ENCODE data around the gene PIP5K1C.
A peak's percentile ranks its signal among the peaks of the same experiment; 100 is the strongest.
"Not testable (repeated sequence)": the region's sequence is repeated elsewhere in the genome, so short reads cannot be mapped to it uniquely, and the experiment has no call there.

The PIP5K1C gene

DNA sequence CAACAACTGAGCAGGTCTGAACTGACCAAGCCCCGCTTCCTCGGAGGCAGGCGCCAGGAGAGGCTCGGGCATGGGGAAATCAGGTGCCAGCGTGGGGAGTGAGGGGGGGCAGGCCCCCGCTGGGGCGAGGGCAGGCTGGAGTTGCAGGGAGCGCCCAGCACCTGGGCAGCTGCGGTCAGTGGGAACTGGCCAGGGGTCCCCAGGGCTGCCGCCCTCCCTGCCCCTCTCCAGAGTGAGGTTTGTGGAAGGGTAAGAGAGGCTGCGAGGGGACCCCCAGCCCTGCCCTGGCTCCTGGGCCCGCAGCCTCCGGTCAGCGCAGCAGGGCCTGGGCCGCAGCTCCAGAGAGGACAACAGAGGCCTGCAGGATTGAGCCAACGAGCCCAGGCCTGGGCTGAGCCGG, 32.5 kb downstream of the PIP5K1C start:
- no peaks in the 10 kb centered on the region for H3K27me3 ChIP-seq (replicated peaks; ENCODE audit: control insufficient read depth, insufficient read depth, low read length, poor library complexity, severe bottlenecking)
- H3K9me3 ChIP-seq (ENCODE audit: control insufficient read depth, low read length) = no peaks in the 10 kb centered on the region
- no peak overlapping the region for H3K27ac ChIP-seq (ENCODE audit: insufficient read depth, low read length, poor library complexity, severe bottlenecking)
- no peak overlapping the region for H3K4me3 ChIP-seq (ENCODE audit: insufficient read depth, low read depth, low read length, poor library complexity, severe bottlenecking)
- peaks cover 14% of the 10 kb centered on the region for H3K36me3 ChIP-seq (ENCODE audit: control insufficient read depth, insufficient read depth, low read length)
- H3K4me1 ChIP-seq (ENCODE audit: control insufficient read depth, insufficient read depth, low read length, poor library complexity, severe bottlenecking) = peaks cover 17% of the 10 kb centered on the region
- DNase-seq = no peak

DNA sequence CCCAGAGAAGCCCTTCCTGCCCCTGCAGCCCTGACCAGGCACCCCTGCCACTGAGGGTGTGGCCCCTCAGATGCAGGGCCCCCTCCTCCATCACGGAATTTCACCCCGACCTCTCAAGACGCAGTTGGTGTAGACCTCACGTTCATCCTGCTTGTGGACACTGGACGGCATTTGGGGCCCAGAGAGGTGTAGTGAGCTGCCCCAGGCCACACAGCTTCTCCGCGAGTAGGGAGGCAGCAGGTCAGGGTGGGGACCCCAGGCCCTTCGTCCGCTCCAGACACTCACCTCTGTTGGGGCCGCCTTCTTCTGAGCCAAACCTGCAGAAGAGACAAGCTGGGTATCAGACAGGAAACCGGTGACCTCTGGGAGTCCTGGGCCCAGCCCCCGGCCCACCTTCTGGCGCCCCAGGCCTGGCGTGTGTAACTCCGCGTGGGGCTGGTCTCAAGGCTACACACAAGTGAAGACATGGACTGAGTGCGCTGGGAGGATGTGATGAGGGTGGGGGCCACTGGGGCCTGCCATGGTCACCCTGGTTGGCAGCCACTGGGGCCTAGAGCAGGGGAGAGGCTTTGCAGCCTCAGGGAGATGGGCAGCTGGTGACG, 33.1 kb downstream of the PIP5K1C start:
- no peak overlapping the region for H3K4me3 ChIP-seq (ENCODE audit: insufficient read depth, low read depth, low read length, poor library complexity, severe bottlenecking)
- H3K36me3 ChIP-seq (ENCODE audit: control insufficient read depth, insufficient read depth, low read length) = peaks cover 14% of the 10 kb centered on the region
- no peaks in the 10 kb centered on the region for H3K9me3 ChIP-seq (ENCODE audit: control insufficient read depth, low read length)
- DNase-seq = no peak
- no peak overlapping the region for H3K27ac ChIP-seq (ENCODE audit: insufficient read depth, low read length, poor library complexity, severe bottlenecking)
- H3K27me3 ChIP-seq (replicated peaks; ENCODE audit: control insufficient read depth, insufficient read depth, low read length, poor library complexity, severe bottlenecking) = no peaks in the 10 kb centered on the region
- H3K4me1 ChIP-seq (ENCODE audit: control insufficient read depth, insufficient read depth, low read length, poor library complexity, severe bottlenecking) = peaks cover 17% of the 10 kb centered on the region

DNA sequence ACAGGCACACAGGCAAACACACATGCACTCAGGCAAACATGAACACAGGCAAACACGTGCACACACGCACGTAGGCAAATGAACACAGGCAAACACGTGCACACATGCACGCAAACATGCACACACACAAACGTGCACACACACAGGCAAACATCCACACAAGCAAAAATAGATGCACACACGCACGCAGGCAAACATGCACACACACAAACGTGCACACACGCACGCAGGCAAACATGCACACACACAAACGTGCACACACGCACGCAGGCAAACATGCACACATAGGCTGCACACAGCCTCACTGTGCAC, 33.8 kb downstream of the PIP5K1C start:
- DNase-seq; H3K9me3 ChIP-seq (ENCODE audit: control insufficient read depth, low read length); H3K27ac ChIP-seq (ENCODE audit: insufficient read depth, low read length, poor library complexity, severe bottlenecking); H3K4me3 ChIP-seq (ENCODE audit: insufficient read depth, low read depth, low read length, poor library complexity, severe bottlenecking); H3K27me3 ChIP-seq (replicated peaks; ENCODE audit: control insufficient read depth, insufficient read depth, low read length, poor library complexity, severe bottlenecking): not testable (repeated sequence)
- Histone ChIP-seq H3K4me1 (ENCODE audit: control insufficient read depth, insufficient read depth, low read length, poor library complexity, severe bottlenecking) (peaks cover 15% of the 10 kb centered on the region), H3K36me3 (ENCODE audit: control insufficient read depth, insufficient read depth, low read length) (peaks cover 14% of the 10 kb centered on the region)

DNA sequence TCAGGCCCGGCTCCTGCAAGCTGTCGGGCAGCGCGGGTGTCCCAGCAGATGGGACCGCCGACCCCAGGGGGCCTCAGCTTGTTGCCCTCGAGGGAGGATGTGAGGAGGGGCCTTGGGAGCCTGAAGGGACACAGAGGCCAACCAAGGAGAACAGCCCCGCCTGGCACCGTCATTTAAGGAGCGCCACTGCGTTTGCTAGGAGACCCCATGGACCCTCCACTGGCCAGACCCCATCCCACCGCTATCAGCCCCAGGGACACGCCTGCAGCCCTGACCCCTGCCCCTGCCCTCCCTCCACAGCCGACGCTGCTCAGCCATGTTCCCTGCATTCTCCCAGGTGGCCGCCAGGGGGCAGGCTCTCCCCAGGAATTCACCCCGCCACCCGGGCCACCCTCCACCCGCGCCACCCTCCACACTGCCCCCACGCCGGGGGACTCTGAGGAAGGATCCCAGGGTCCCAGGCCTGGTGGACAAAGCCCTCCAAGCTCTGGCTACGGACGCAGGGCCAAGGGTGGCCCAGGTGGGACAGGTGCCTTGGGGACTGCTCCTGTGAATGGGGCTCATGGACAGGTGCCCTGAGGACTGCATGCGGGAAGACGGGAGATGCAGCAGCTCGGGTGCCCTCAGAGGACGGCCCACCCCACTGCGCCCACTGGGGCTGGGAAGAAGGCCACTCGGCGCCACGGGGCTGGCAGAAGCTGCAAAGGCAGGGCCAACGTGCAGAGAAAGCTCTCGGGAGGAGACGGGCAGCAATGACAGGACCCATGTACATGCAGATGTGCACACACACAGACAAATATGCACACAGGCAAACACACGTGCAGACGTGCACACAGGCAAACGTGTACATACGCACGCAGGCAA, 34.4 kb downstream of the PIP5K1C start:
- H3K4me1 ChIP-seq (ENCODE audit: control insufficient read depth, insufficient read depth, low read length, poor library complexity, severe bottlenecking) = peaks cover 9% of the 10 kb centered on the region
- no peaks in the 10 kb centered on the region for H3K27me3 ChIP-seq (replicated peaks; ENCODE audit: control insufficient read depth, insufficient read depth, low read length, poor library complexity, severe bottlenecking)
- H3K4me3 ChIP-seq (ENCODE audit: insufficient read depth, low read depth, low read length, poor library complexity, severe bottlenecking) = no peak overlapping the region
- no peaks in the 10 kb centered on the region for H3K9me3 ChIP-seq (ENCODE audit: control insufficient read depth, low read length)
- H3K27ac ChIP-seq (ENCODE audit: insufficient read depth, low read length, poor library complexity, severe bottlenecking) = no peak overlapping the region
- H3K36me3 ChIP-seq (ENCODE audit: control insufficient read depth, insufficient read depth, low read length) = peaks cover 14% of the 10 kb centered on the region
- DNase-seq = peak; percentile 49 to 67 (median 60)

DNA sequence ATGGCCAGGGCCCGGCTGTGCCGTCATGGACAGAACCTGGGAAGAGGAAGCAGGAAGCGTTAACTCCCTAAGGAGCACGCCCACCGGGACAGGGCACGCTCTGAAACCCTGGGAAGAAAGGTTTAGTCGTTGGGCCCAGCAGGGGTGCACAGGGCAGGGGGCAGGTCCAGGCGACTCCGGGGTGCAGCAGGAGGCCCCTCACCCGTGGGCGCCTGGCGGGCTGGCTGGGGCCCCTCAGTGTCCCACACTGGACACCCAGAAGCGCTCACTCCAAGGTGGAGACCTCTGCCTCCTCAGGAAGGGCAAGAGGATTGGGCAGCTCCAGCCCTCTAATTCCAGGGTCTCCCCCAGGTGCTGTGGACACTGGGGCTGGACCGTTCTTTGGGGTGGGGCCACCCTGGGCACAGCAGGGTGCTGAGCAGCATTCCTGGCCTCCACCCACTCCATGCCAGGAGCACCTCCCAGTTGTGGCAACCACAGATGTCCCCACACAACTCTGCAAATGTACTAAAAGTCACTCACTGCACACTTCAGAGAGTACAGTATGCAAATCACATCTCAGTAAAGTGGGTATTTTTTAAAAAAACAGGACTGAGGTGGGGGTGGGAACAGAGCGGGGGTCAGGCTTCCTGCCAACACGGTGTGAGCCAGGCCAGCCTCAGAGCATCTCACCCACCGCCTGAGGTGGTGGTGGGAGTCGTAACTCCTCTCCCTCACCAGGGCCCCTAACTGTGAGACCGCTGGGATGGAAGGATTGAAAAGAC, 35.2 kb downstream of the PIP5K1C start:
- DNase-seq = no peak
- H3K27ac ChIP-seq (ENCODE audit: insufficient read depth, low read length, poor library complexity, severe bottlenecking) = no peak overlapping the region
- no peak overlapping the region for H3K4me3 ChIP-seq (ENCODE audit: insufficient read depth, low read depth, low read length, poor library complexity, severe bottlenecking)
- no peaks in the 10 kb centered on the region for H3K27me3 ChIP-seq (replicated peaks; ENCODE audit: control insufficient read depth, insufficient read depth, low read length, poor library complexity, severe bottlenecking)
- H3K36me3 ChIP-seq (ENCODE audit: control insufficient read depth, insufficient read depth, low read length) = peaks cover 14% of the 10 kb centered on the region
- no peaks in the 10 kb centered on the region for H3K9me3 ChIP-seq (ENCODE audit: control insufficient read depth, low read length)
- H3K4me1 ChIP-seq (ENCODE audit: control insufficient read depth, insufficient read depth, low read length, poor library complexity, severe bottlenecking) = peaks cover 6% of the 10 kb centered on the region

DNA sequence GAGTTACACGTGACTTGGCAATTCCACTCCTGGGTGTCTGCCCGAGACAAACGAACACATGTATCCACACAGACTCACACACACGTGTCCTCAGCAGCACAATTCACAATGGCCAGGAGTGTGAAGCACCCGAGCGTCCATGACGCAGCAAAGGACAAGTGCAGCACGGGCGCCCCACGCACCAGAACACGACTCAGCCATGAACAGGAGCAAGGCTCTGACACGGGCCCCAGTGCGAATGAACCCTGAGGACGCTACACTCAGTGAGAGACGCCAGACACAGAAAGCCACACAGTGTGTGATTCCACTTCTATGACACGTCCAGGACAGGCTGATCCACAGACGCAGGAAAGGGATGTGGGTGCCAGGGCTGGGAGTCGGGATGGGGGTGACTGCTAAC, 36.4 kb downstream of the PIP5K1C start:
- H3K4me1 ChIP-seq (ENCODE audit: control insufficient read depth, insufficient read depth, low read length, poor library complexity, severe bottlenecking) = peaks cover 6% of the 10 kb centered on the region
- H3K4me3 ChIP-seq (ENCODE audit: insufficient read depth, low read depth, low read length, poor library complexity, severe bottlenecking) = no peak overlapping the region
- no peaks in the 10 kb centered on the region for H3K27me3 ChIP-seq (replicated peaks; ENCODE audit: control insufficient read depth, insufficient read depth, low read length, poor library complexity, severe bottlenecking)
- H3K27ac ChIP-seq (ENCODE audit: insufficient read depth, low read length, poor library complexity, severe bottlenecking) = no peak overlapping the region
- DNase-seq = no peak
- H3K9me3 ChIP-seq (ENCODE audit: control insufficient read depth, low read length) = no peaks in the 10 kb centered on the region
- H3K36me3 ChIP-seq (ENCODE audit: control insufficient read depth, insufficient read depth, low read length) = peaks cover 20% of the 10 kb centered on the region

DNA sequence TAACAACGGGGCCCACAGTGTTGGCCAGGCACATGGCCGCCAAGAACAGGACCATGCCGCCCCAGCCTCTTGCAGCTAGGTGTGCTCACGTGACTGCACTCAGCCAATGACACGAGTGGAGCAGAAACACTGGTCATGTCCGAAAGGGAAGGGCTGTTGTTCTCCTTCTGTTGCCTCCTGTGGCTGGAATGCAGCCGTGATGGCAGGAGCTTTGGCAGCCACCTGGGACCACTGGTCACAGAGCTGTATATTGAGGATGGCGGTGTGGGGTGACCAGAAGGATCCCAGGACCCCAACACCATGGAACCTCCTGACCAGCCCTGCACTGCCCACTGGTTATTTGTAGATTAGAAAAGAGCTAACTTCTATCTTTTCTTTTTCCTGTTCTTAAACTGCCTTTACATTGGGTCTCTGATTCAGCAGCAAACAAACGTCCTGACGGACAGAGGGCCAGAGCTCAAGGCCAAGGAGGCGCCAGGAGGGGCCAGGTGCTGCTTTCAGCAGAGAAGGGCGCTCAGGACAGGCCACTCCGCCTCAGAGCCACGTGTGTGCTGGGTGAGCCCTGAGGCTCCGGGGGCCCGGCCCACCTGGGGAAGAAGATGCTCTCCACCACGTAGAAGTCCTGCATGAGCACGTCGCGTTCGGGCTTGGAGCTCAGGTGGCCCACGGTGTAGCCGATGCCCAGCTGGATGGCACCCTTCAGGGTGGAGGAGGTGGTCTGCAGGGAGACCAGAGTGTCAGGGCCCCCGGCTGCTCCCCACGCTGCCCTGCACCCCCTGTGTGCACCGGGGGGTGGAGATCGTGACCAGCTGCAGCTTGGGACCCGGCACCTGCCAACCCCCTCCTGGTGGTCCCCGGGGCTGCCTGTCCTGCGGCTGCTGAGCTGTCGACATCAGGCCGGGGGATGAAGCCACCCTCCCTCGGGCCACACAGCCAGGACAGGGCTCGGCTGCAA, 38.7 kb downstream of the PIP5K1C start:
- no peak overlapping the region for H3K27ac ChIP-seq (ENCODE audit: insufficient read depth, low read length, poor library complexity, severe bottlenecking)
- peaks cover 40% of the 10 kb centered on the region for H3K36me3 ChIP-seq (ENCODE audit: control insufficient read depth, insufficient read depth, low read length)
- H3K9me3 ChIP-seq (ENCODE audit: control insufficient read depth, low read length) = no peaks in the 10 kb centered on the region
- H3K4me3 ChIP-seq (ENCODE audit: insufficient read depth, low read depth, low read length, poor library complexity, severe bottlenecking) = no peak overlapping the region
- H3K27me3 ChIP-seq (replicated peaks; ENCODE audit: control insufficient read depth, insufficient read depth, low read length, poor library complexity, severe bottlenecking) = no peaks in the 10 kb centered on the region
- H3K4me1 ChIP-seq (ENCODE audit: control insufficient read depth, insufficient read depth, low read length, poor library complexity, severe bottlenecking) = peaks cover 6% of the 10 kb centered on the region
- DNase-seq = no peak

DNA sequence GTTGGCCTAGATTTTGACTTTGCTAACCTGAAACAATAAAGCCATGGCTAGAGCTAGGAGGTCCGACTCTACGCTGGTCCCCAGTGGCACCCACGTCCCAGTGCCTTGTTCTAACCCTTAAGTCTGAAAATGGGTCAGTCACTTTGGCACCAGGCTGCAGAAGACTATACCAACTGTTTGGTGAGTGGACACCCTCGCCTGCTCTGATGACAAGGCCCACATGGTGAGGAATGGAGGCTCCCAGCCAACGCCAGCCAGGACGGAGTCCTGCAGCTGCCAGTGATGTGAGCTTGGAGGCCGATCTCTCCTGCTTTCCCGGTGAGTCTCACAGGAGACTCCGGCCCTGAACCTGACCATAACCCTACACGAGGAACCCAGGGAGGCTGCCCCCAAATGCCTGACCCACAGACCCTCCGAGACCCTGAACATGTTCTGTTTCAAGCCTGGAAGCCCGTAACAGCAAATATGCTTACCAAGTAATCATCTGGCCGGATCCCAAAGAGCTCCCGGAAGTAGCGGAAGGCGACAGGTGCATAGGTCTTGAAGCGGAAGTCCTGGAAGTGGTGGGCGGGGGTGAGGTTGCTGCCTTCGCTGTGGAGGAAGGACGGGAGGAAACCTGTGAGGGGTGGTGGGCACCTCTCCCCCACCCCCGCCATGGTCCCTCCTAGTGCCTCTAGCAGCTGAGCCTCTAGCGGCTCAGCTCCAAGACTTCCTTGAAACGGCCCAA, 39.6 kb downstream of the PIP5K1C start:
- Histone ChIP-seq H3K27ac (ENCODE audit: insufficient read depth, low read length, poor library complexity, severe bottlenecking) (no peak overlapping the region), H3K4me3 (ENCODE audit: insufficient read depth, low read depth, low read length, poor library complexity, severe bottlenecking) (no peak overlapping the region), H3K4me1 (ENCODE audit: control insufficient read depth, insufficient read depth, low read length, poor library complexity, severe bottlenecking) (peaks cover 1% of the 10 kb centered on the region), H3K9me3 (ENCODE audit: control insufficient read depth, low read length) (no peaks in the 10 kb centered on the region), H3K27me3 (replicated peaks; ENCODE audit: control insufficient read depth, insufficient read depth, low read length, poor library complexity, severe bottlenecking) (no peaks in the 10 kb centered on the region), H3K36me3 (ENCODE audit: control insufficient read depth, insufficient read depth, low read length) (peaks cover 46% of the 10 kb centered on the region)
- no peak for DNase-seq

DNA sequence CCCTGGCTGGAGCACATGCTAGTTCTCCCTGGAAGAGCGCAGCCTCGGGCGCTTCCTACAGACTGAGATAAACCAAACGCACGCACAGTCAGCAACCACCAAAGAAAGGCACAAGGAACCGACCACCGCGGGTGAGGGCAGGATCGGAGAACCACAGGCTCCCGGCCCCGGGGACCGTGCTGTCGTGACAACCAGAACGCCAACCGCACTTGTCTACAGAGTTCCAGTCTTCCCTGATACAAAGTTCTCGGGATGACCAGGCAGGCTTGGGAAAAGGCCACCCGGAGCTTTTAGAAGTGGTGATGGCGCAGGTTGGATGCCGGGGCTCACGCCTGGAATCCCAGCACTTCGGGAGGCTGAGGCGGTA, 40.5 kb downstream of the PIP5K1C start:
- no peak for DNase-seq
- Histone ChIP-seq H3K9me3 (ENCODE audit: control insufficient read depth, low read length) (no peaks in the 10 kb centered on the region), H3K4me1 (ENCODE audit: control insufficient read depth, insufficient read depth, low read length, poor library complexity, severe bottlenecking) (no peaks in the 10 kb centered on the region), H3K27me3 (replicated peaks; ENCODE audit: control insufficient read depth, insufficient read depth, low read length, poor library complexity, severe bottlenecking) (no peaks in the 10 kb centered on the region), H3K4me3 (ENCODE audit: insufficient read depth, low read depth, low read length, poor library complexity, severe bottlenecking) (no peak overlapping the region), H3K27ac (ENCODE audit: insufficient read depth, low read length, poor library complexity, severe bottlenecking) (no peak overlapping the region), H3K36me3 (ENCODE audit: control insufficient read depth, insufficient read depth, low read length) (peaks cover 46% of the 10 kb centered on the region)
